Left renal pelvis (tissue), 4 donors: Measurements from ENCODE around the gene LIPT2. TPM values are rescaled to one million over a fixed set of nuclear protein-coding genes. Genes with fewer than 3 reads are reported as not detected.

Source experiments
- DNase-seq, 4 donors: peaks; one replicate each; pipeline ENCODE4 v3.0.0-alpha.2; 2013; ENCODE audit warnings: low read depth in 4 of 4, low spot score in 3 of 4
- polyA plus RNA-seq, 4 donors: library from polyadenylated mRNA; unstranded; fragments of 120-200 nt; gene quantifications; one replicate each; pipeline ENCODE4 v1.2.1, GENCODE V29; 2013; ENCODE audit not compliant: insufficient read length in 4 of 4

LIPT2 gene
- polyA plus RNA-seq, 4 donors = 3.1 to 9.2 (median 8.8) TPM

- peak in 2 of 4 donors; percentile 20 to 35 for DNase-seq
Observed at GRCh38 chr11:74466916-74467885, 26.3 kb downstream of the LIPT2 start, which contains the start of gene KCNE3. KCNE3 (minus strand) TSS chr11:74467549; CDS start chr11:74457563, 9,986 bp downstream.

GRCh38 chr11:74465291-74465708 is 28.2 kb downstream of the LIPT2 start:
- no peak for DNase-seq

GRCh38 chr11:74464746-74465145 is 28.8 kb downstream of the LIPT2 start:
- no peak for DNase-seq

GRCh38 chr11:74463216-74463615 is 30.3 kb downstream of the LIPT2 start:
- no peak for DNase-seq

- DNase-seq = no peak
Observed at GRCh38 chr11:74462631-74463030, 30.9 kb downstream of the LIPT2 start.

GRCh38 chr11:74462009-74462408 is 31.5 kb downstream of the LIPT2 start:
- DNase-seq = no peak

- DNase-seq = no peak
Observed at GRCh38 chr11:74460481-74461154, 32.9 kb downstream of the LIPT2 start.

- no peak for DNase-seq
Observed at GRCh38 chr11:74460065-74460464, 33.5 kb downstream of the LIPT2 start.

- DNase-seq = no peak
Observed at GRCh38 chr11:74459584-74459983, 33.9 kb downstream of the LIPT2 start.

GRCh38 chr11:74457356-74457755 is 36.2 kb downstream of the LIPT2 start:
- no peak for DNase-seq

- DNase-seq = peak in 1 of 4 donors; percentile 29
Observed at GRCh38 chr11:74453373-74453975, 40.0 kb downstream of the LIPT2 start.

GRCh38 chr11:74452366-74452765 is 41.2 kb downstream of the LIPT2 start:
- no peak for DNase-seq

GRCh38 chr11:74450318-74450717 is 43.2 kb downstream of the LIPT2 start:
- no peak for DNase-seq

- DNase-seq = peak in 3 of 4 donors; percentile 48 to 55 (median 50)
Observed at GRCh38 chr11:74449369-74449931, 44.1 kb downstream of the LIPT2 start.

GRCh38 chr11:74447720-74448119 is 45.8 kb downstream of the LIPT2 start:
- DNase-seq = no peak

- DNase-seq = no peak
Observed at GRCh38 chr11:74446532-74446938, 47.0 kb downstream of the LIPT2 start.

- no peak for DNase-seq
Observed at GRCh38 chr11:74444173-74444826, 49.2 kb downstream of the LIPT2 start.

- no peak for DNase-seq
Observed at GRCh38 chr11:74443071-74443864, 50.3 kb downstream of the LIPT2 start.

- no peak for DNase-seq
Observed at GRCh38 chr11:74442636-74443035, 50.9 kb downstream of the LIPT2 start.
